H1 (cell line): ENCODE results near the gene RFNG.

Source experiments
- CEBPB ChIP-seq: IDR thresholded peaks from 2 replicates; pipeline ENCODE4 v1.6.1; 2012; ENCODE audit warnings: low read depth, low read length
- CHD2 ChIP-seq: IDR thresholded peaks from 2 replicates; pipeline ENCODE4 v1.6.1; 2012; ENCODE audit warnings: low read length, improper control_type of control experiment
- POLR2A ChIP-seq, 2 experiments: IDR thresholded peaks; 1 replicate in 1 of 2; 2 replicates in 1 of 2; pipeline ENCODE4 v1.6.1; 2011; ENCODE audit warnings: low read depth in 2 of 2, low read length in 2 of 2, mild to moderate bottlenecking in 2 of 2; ENCODE audit errors: control extremely low read depth in 1 of 2
- POLR2AphosphoS5 ChIP-seq: IDR thresholded peaks from 2 replicates; pipeline ENCODE4 v1.6.1; 2011; ENCODE audit warnings: low read depth, low read length
- RAD21 ChIP-seq, 2 experiments: IDR thresholded peaks in 1 of 2; conservative IDR thresholded peaks in 1 of 2; 2 replicates each; pipeline ENCODE4 v1.6.1; 2011; ENCODE audit warnings: low read depth in 2 of 2, low read length in 2 of 2, improper control_type of control experiment in 1 of 2, inconsistent platforms in 1 of 2, mild to moderate bottlenecking in 1 of 2, moderate library complexity in 1 of 2
- RXRA ChIP-seq: IDR thresholded peaks from 2 replicates; pipeline ENCODE4 v1.6.1; 2011; ENCODE audit warnings: low read depth, mild to moderate bottlenecking, low read length, moderate library complexity; ENCODE audit not compliant: insufficient read depth
- SIN3A ChIP-seq, 2 experiments: IDR thresholded peaks in 1 of 2; conservative IDR thresholded peaks in 1 of 2; 2 replicates each; pipeline ENCODE4 v1.6.1; 2011 to 2012; ENCODE audit warnings: low read length in 2 of 2, improper control_type of control experiment in 1 of 2, low read depth in 1 of 2, mild to moderate bottlenecking in 1 of 2
- SRF ChIP-seq: IDR thresholded peaks from 2 replicates; pipeline ENCODE4 v1.6.1; 2011; ENCODE audit warnings: mild to moderate bottlenecking, low read depth, low read length, moderate library complexity
- TAF7 ChIP-seq: optimal IDR thresholded peaks from 2 replicates; pipeline ENCODE3; 2011; ENCODE audit warnings: low read depth, mild to moderate bottlenecking, inconsistent platforms, low read length, moderate library complexity, borderline replicate concordance
- TBP ChIP-seq: IDR thresholded peaks from 2 replicates; pipeline ENCODE4 v1.6.1; 2011; ENCODE audit warnings: low read depth, low read length, improper control_type of control experiment
- TCF12 ChIP-seq: IDR thresholded peaks from 2 replicates; pipeline ENCODE4 v1.6.1; 2011; ENCODE audit warnings: low read depth, mild to moderate bottlenecking, low read length
- YY1 ChIP-seq: IDR thresholded peaks from 2 replicates; pipeline ENCODE4 v1.6.1; 2011; ENCODE audit warnings: low read depth, mild to moderate bottlenecking, low read length
- TF ChIP-seq, protein P1 (sequence below), 3 experiments: IDR thresholded peaks; 1 replicate in 2 of 3; 2 replicates in 1 of 3; pipeline versions ENCODE4 v1.5.1 to v1.6.1; 2011; ENCODE audit warnings: low read length in 3 of 3, mild to moderate bottlenecking in 3 of 3, inconsistent platforms in 2 of 3, low read depth in 1 of 3, moderate library complexity in 1 of 3; ENCODE audit not compliant: insufficient read depth in 1 of 3; ENCODE audit errors: control extremely low read depth in 1 of 3

- TF ChIP-seq, protein P1, sequence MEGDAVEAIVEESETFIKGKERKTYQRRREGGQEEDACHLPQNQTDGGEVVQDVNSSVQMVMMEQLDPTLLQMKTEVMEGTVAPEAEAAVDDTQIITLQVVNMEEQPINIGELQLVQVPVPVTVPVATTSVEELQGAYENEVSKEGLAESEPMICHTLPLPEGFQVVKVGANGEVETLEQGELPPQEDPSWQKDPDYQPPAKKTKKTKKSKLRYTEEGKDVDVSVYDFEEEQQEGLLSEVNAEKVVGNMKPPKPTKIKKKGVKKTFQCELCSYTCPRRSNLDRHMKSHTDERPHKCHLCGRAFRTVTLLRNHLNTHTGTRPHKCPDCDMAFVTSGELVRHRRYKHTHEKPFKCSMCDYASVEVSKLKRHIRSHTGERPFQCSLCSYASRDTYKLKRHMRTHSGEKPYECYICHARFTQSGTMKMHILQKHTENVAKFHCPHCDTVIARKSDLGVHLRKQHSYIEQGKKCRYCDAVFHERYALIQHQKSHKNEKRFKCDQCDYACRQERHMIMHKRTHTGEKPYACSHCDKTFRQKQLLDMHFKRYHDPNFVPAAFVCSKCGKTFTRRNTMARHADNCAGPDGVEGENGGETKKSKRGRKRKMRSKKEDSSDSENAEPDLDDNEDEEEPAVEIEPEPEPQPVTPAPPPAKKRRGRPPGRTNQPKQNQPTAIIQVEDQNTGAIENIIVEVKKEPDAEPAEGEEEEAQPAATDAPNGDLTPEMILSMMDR (IDR thresholded peaks at IDR 0.05; ENCODE audit: control extremely low read depth in 1 of 3, insufficient read depth in 1 of 3, low read depth in 1 of 3, low read length in 3 of 3): peak; percentile 26 to 44 (median 33)
- TF ChIP-seq RXRA (no peak), RAD21 (IDR thresholded peaks at IDR 0.05 in 1 of 2, conservative IDR thresholded peaks at IDR 0.05 in 1 of 2; ENCODE audit: low read depth in 2 of 2, low read length in 2 of 2) (peak in 1 of 2 experiments; percentile 39; a peak in 3 of 4 replicates), CEBPB (no peak), POLR2AphosphoS5 (0 out of 2 replicates have a peak, but pooled peaks have one; percentile 22), SIN3A (conservative IDR thresholded peaks at IDR 0.05 in 1 of 2, IDR thresholded peaks at IDR 0.05 in 1 of 2; ENCODE audit: low read depth in 1 of 2, low read length in 2 of 2) (no peak), TAF7 (no peak), POLR2A (IDR thresholded peaks at IDR 0.05; ENCODE audit: control extremely low read depth in 1 of 2, low read depth in 2 of 2, low read length in 2 of 2) (no peak), CHD2 (no peak), TCF12 (no peak), SRF (no peak), TBP (no peak), YY1 (no peak)
Observed at GRCh38 chr17:82077617-82078358, 26.2 kb upstream of the RFNG start.
